HEK293T (cell line): ENCODE measurements around the gene SLC25A21.

Experiments
- CTCF ChIA-PET: fragments of 350-600 bp; formaldehyde crosslinking; extraction: SDS; loops from one replicate; lab custom pipeline; 2021; ENCODE audit warnings: antibody characterized with exemption, inconsistent platforms; lab: Yijun Ruan, JAX
- POLR2A ChIA-PET: fragments of 350-600 bp; formaldehyde crosslinking; extraction: SDS; loops from one replicate; lab custom pipeline; 2020; ENCODE audit warnings: antibody characterized with exemption, inconsistent platforms; lab: Yijun Ruan, JAX
- DNase-seq: peaks from one replicate; pipeline ENCODE4 v3.0.0; 2012; ENCODE audit warnings: mixed read lengths; ENCODE audit errors: extremely low spot score
- ARNT ChIP-seq: fragments of 450-650 bp; IDR thresholded peaks from 2 replicates; pipeline ENCODE4 v1.6.1; 2017; ENCODE audit warnings: mild to moderate bottlenecking
- BHLHE40 ChIP-seq: fragments of 450-650 bp; IDR thresholded peaks from 2 replicates; pipeline ENCODE4 v1.6.1; 2016; ENCODE audit warnings: mild to moderate bottlenecking, moderate library complexity, borderline replicate concordance
- CTBP1 ChIP-seq: fragments of 450-650 bp; IDR thresholded peaks from 2 replicates; pipeline ENCODE4 v1.6.1; 2016; ENCODE audit warnings: borderline replicate concordance
- ELF4 ChIP-seq: fragments of 450-650 bp; IDR thresholded peaks from 2 replicates; pipeline ENCODE4 v1.6.1; 2017; ENCODE audit warnings: antibody characterized with exemption
- FOXA1 ChIP-seq: fragments of 450-650 bp; IDR thresholded peaks from 2 replicates; pipeline ENCODE4 v1.6.1; 2016; ENCODE audit warnings: mild to moderate bottlenecking
- FOXK2 ChIP-seq: fragments of 450-650 bp; IDR thresholded peaks from 2 replicates; pipeline ENCODE4 v1.6.1; 2016; ENCODE audit warnings: mild to moderate bottlenecking
- FOXM1 ChIP-seq: fragments of 450-650 bp; IDR thresholded peaks from 2 replicates; pipeline ENCODE4 v1.6.1; 2017; ENCODE audit warnings: mild to moderate bottlenecking, borderline replicate concordance
- HDGF ChIP-seq: fragments of 450-650 bp; IDR thresholded peaks from 2 replicates; pipeline ENCODE4 v1.6.1; 2017; ENCODE audit warnings: antibody characterized with exemption, borderline replicate concordance
- L3MBTL2 ChIP-seq: fragments of 450-650 bp; conservative IDR thresholded peaks from 2 replicates; pipeline ENCODE4 v1.6.1; 2016; ENCODE audit warnings: mild to moderate bottlenecking
- LEF1 ChIP-seq: fragments of 450-650 bp; IDR thresholded peaks from 2 replicates; pipeline ENCODE4 v1.6.1; 2017; ENCODE audit warnings: mild to moderate bottlenecking, borderline replicate concordance
- NFRKB ChIP-seq: fragments of 450-650 bp; IDR thresholded peaks from 2 replicates; pipeline ENCODE4 v1.6.1; 2016; ENCODE audit warnings: mild to moderate bottlenecking, moderate library complexity
- SP1 ChIP-seq: fragments of 450-650 bp; IDR thresholded peaks from 2 replicates; pipeline ENCODE4 v1.6.1; 2017
- SUZ12 ChIP-seq: fragments of 450-650 bp; IDR thresholded peaks from 2 replicates; pipeline ENCODE4 v1.6.1; 2016; ENCODE audit warnings: mild to moderate bottlenecking
- TARDBP ChIP-seq: fragments of 450-650 bp; IDR thresholded peaks from 2 replicates; pipeline ENCODE4 v1.6.1; 2016
- ZNF384 ChIP-seq: fragments of 450-650 bp; IDR thresholded peaks from 2 replicates; pipeline ENCODE4 v1.6.1; 2016
- TF ChIP-seq, protein P1 (sequence below): fragments of 450-650 bp; IDR thresholded peaks from 2 replicates; pipeline ENCODE4 v1.6.1; 2016

SLC25A21 gene

DNA sequence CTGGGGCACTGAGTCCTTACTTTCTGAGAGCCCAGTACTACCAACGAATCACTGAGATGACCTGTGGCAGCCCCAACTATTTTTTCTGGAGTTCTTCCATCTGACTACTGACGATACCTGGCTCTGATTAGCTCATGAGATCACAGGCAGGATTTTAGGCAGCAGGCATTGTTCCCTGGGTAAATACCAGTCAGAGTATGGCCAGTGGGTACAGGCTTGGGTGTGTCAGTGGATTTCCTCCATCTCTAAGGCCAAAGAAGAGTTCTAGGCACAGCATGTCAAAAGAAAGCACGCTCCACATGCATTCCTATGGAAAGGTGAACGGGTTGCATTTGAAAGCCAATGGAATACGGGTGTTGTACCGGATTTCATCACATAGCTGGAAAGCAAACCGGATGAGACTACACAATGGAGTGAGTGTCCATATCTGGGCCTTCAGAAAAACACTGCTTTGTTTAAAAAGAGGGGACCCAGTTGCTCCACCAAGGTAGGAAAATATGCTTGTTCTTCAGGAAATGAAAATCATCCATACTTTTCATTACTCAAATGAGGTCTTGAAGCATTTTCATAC lies 455.7 kb downstream of the SLC25A21 start:
- no peak for DNase-seq
- ChIA-PET POLR2A (no interaction called here), CTCF (no interaction called here)
- TF ChIP-seq HDGF: no peak
- no peak for TF ChIP-seq LEF1
- TF ChIP-seq FOXK2: no peak
- TF ChIP-seq FOXM1: no peak
- no peak for TF ChIP-seq ZNF384
- no peak for TF ChIP-seq TARDBP
- no peak for TF ChIP-seq ARNT
- no peak for TF ChIP-seq NFRKB
- no peak for TF ChIP-seq ELF4
- no peak for TF ChIP-seq CTBP1
- TF ChIP-seq FOXA1: no peak
- no peak for TF ChIP-seq SUZ12
- no peak for TF ChIP-seq SP1
- TF ChIP-seq BHLHE40: no peak
- TF ChIP-seq L3MBTL2: no peak
- TF ChIP-seq, protein P1, sequence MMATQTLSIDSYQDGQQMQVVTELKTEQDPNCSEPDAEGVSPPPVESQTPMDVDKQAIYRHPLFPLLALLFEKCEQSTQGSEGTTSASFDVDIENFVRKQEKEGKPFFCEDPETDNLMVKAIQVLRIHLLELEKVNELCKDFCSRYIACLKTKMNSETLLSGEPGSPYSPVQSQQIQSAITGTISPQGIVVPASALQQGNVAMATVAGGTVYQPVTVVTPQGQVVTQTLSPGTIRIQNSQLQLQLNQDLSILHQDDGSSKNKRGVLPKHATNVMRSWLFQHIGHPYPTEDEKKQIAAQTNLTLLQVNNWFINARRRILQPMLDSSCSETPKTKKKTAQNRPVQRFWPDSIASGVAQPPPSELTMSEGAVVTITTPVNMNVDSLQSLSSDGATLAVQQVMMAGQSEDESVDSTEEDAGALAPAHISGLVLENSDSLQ: no peak

GRCh38 chr14:36713960-36714703 lies 458.3 kb downstream of the SLC25A21 start:
- ChIA-PET CTCF (interaction anchor here (1.2 kb wide), 1 partner anchor 34 kb away, joined by 3 read pairs; no protein-coding TSS in a partner anchor), POLR2A (no interaction called here)
- TF ChIP-seq FOXK2: no peak
- no peak for DNase-seq

DNA sequence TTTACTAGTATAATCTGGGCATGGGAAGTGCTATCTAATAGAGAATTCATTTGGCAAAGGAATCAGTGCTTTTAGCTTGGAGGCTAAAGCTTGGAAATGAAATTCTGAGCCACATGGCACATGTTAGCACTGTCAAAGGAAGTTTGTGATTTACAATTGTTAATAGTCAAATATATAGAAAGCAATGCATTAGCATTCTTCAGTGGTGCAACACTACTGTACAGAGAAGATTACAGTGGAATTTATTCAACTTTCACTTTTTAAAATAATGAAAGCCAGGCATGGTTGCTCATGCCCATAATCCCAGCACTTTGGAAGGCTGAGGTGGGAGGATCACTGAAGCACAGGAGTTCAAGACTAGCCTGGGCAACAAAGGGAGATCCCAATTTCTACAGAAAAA lies 464.8 kb downstream of the SLC25A21 start:
- ChIA-PET POLR2A (no interaction called here), CTCF (no interaction called here)
- no peak for DNase-seq
- TF ChIP-seq TARDBP (no peak), SP1 (no peak), FOXK2 (no peak), ARNT (no peak), SUZ12 (no peak), ELF4 (no peak), HDGF (no peak), LEF1 (no peak)
- TF ChIP-seq, protein P1: no peak

DNA sequence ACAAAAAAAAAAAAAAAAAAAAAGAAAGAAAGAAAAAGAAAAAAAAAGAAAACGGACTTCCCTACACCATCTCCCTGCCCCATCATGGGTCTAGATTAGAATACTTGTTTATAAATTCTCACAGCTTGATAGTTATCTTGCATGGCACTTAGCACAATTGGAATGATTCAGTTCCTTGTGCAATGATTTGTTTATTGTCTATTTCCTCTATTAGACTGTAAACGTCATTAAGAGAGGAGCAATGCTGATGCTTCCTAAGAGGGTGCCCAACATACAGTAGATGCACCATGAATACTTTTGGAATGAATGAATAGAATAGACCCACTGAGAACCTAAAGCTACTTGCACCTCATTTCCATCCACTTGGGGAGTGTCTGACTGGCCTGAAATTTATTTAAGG lies 469.9 kb downstream of the SLC25A21 start:
- POLR2A ChIA-PET: no interaction called here
- DNase-seq: no peak
- CTCF ChIA-PET: no interaction called here
- TF ChIP-seq CTBP1: no peak
- TF ChIP-seq FOXM1: no peak
- TF ChIP-seq FOXA1: no peak
- no peak for TF ChIP-seq SUZ12
- no peak for TF ChIP-seq ELF4
- TF ChIP-seq NFRKB: no peak
- no peak for TF ChIP-seq LEF1
- TF ChIP-seq, protein P1: no peak
- no peak for TF ChIP-seq SP1
- TF ChIP-seq ARNT: no peak
- TF ChIP-seq FOXK2: no peak
- TF ChIP-seq ZNF384: no peak
- TF ChIP-seq HDGF: no peak
- no peak for TF ChIP-seq L3MBTL2
- no peak for TF ChIP-seq TARDBP
- no peak for TF ChIP-seq BHLHE40

GRCh38 chr14:36701132-36701531 lies 471.3 kb downstream of the SLC25A21 start:
- ChIA-PET POLR2A (no interaction called here), CTCF (no interaction called here)
- TF ChIP-seq FOXA1 (no peak), NFRKB (no peak), LEF1 (no peak), ELF4 (no peak), CTBP1 (no peak), ZNF384 (no peak), SP1 (no peak), SUZ12 (no peak), HDGF (no peak), L3MBTL2 (no peak), ARNT (no peak), BHLHE40 (no peak), FOXM1 (no peak), FOXK2 (no peak), TARDBP (no peak)
- TF ChIP-seq, protein P1: no peak
- no peak for DNase-seq
